Bronchial epithelial cell (primary cell): ENCODE measurements around the gene CDPF1. TPM values are rescaled to one million over a fixed set of nuclear protein-coding genes. Genes with fewer than 3 reads are reported as not detected.

ENCODE experiments used
- DNase-seq: peaks from one replicate; pipeline ENCODE4 v3.0.0-alpha.2; 2010; ENCODE audit warnings: low read depth
- FAIRE-seq: peaks from 2 replicates; lab custom pipeline; 2011; peaks lifted over from hg19 to GRCh38; lab: Jason Lieb, UNC
- H3K27me3 ChIP-seq: 2 replicates; pipeline ENCODE4 v1.5.1; 2011; ENCODE audit warnings: low read length; ENCODE audit not compliant: control insufficient read depth, insufficient read depth
- H3K36me3 ChIP-seq: 2 replicates; pipeline ENCODE4 v1.5.1; 2011; ENCODE audit warnings: low read length; ENCODE audit not compliant: control insufficient read depth, insufficient read depth
- H3K4me3 ChIP-seq: 2 replicates; pipeline ENCODE4 v1.5.1; 2011; ENCODE audit warnings: mild to moderate bottlenecking, low read depth, low read length, control low read depth
- CTCF ChIP-seq: IDR thresholded peaks from 2 replicates; pipeline ENCODE4 v1.5.1; 2011; ENCODE audit warnings: mild to moderate bottlenecking, moderate library complexity, low read length, control low read depth, inconsistent platforms; ENCODE audit not compliant: insufficient read depth, severe bottlenecking
- total RNA-seq: library from RNA; depleted of rRNA; stranded (reverse); fragments of >200 nt; gene quantifications from 2 replicates; pipeline ENCODE4 v1.2.1, GENCODE V29; 2014

Gene CDPF1
- total RNA-seq, 1 donor from 2014 or later: 8.7 TPM

- H3K4me3 ChIP-seq: no peak overlapping the region
- no peaks in the 10 kb centered on the region for H3K36me3 ChIP-seq
- DNase-seq (no peak), FAIRE-seq (no peak)
- no peak for TF ChIP-seq CTCF
- no peaks in the 10 kb centered on the region for H3K27me3 ChIP-seq
Measured at GRCh38 chr22:46224044-46224897, 25.8 kb downstream of the CDPF1 start.

GRCh38 chr22:46220921-46221320 lies 29.2 kb downstream of the CDPF1 start:
- no peak for TF ChIP-seq CTCF
- Histone ChIP-seq H3K4me3 (no peak overlapping the region), H3K27me3 (no peaks in the 10 kb centered on the region), H3K36me3 (peaks cover 2% of the 10 kb centered on the region)
- DNase-seq: no peak
- peak; percentile 23 for FAIRE-seq

- Histone ChIP-seq H3K36me3 (peaks cover 2% of the 10 kb centered on the region), H3K4me3 (no peak overlapping the region), H3K27me3 (no peaks in the 10 kb centered on the region)
- no peak for DNase-seq
- no peak for TF ChIP-seq CTCF
- FAIRE-seq: no peak
Measured at GRCh38 chr22:46219636-46220035, 30.5 kb downstream of the CDPF1 start.

- FAIRE-seq: no peak
- Histone ChIP-seq H3K4me3 (no peak overlapping the region), H3K36me3 (peaks cover 2% of the 10 kb centered on the region), H3K27me3 (no peaks in the 10 kb centered on the region)
- TF ChIP-seq CTCF: no peak
- no peak for DNase-seq
Measured at GRCh38 chr22:46214616-46215015, 35.5 kb downstream of the CDPF1 start.

GRCh38 chr22:46214149-46214548 lies 35.9 kb downstream of the CDPF1 start:
- no peak for TF ChIP-seq CTCF
- no peaks in the 10 kb centered on the region for H3K27me3 ChIP-seq
- FAIRE-seq (no peak), DNase-seq (no peak)
- peaks cover 2% of the 10 kb centered on the region for H3K36me3 ChIP-seq
- no peak overlapping the region for H3K4me3 ChIP-seq

- no peak for TF ChIP-seq CTCF
- FAIRE-seq (peak; percentile 87), DNase-seq (peak; percentile 12)
- Histone ChIP-seq H3K4me3 (no peak overlapping the region), H3K36me3 (peaks cover 1% of the 10 kb centered on the region), H3K27me3 (no peaks in the 10 kb centered on the region)
Measured at GRCh38 chr22:46213052-46213451, 37.0 kb downstream of the CDPF1 start.
